Cardiac muscle cell (in vitro differentiated cells and primary cell): ENCODE results near the gene PIGX. TPM values are rescaled to one million over a fixed set of nuclear protein-coding genes. Genes with fewer than 3 reads are reported as not detected.
A peak's percentile ranks its signal among the peaks of the same experiment; 100 is the strongest.
"Not testable (repeated sequence)": the region's sequence is repeated elsewhere in the genome, so short reads cannot be mapped to it uniquely, and the experiment has no call there.

Experiments
- DNase-seq, 2 donors: peaks; one replicate each; pipeline versions ENCODE4 v3.0.0 to v3.0.0-alpha.2; 2010 to 2017; ENCODE audit warnings: low read depth in 1 of 2, low spot score in 1 of 2
- H3K27ac ChIP-seq: fragments of 200-600 bp; sonication (generic); 2 replicates; pipeline ENCODE4 v1.5.1; 2016
- H3K27me3 ChIP-seq: fragments of 200-600 bp; sonication (generic); 2 replicates; pipeline ENCODE4 v1.6.0; 2016; ENCODE audit warnings: control low read depth
- H3K36me3 ChIP-seq: fragments of 200-600 bp; sonication (generic); 2 replicates; pipeline ENCODE4 v1.5.1; 2016; ENCODE audit warnings: control low read depth
- H3K4me1 ChIP-seq: fragments of 200-600 bp; sonication (generic); 2 replicates; pipeline ENCODE4 v1.8.1; 2017; ENCODE audit warnings: low read depth, mild to moderate bottlenecking, mixed run types
- H3K4me3 ChIP-seq: fragments of 200-600 bp; sonication (generic); 2 replicates; pipeline ENCODE4 v1.5.1; 2016; ENCODE audit warnings: mild to moderate bottlenecking
- H3K9me3 ChIP-seq: fragments of 200-600 bp; sonication (generic); 2 replicates; pipeline ENCODE4 v1.5.1; 2017; ENCODE audit warnings: low read depth, mild to moderate bottlenecking, control low read depth
- polyA plus RNA-seq: library from polyadenylated mRNA; unstranded; fragments of >200 nt; fragmentation: Nextera tagmentation; extraction: Ambion mirVana; gene quantifications from 2 replicates; pipeline ENCODE4 v1.2.1, GENCODE V29; 2016
- total RNA-seq: library from RNA; depleted of rRNA; stranded (reverse); fragments of >200 nt; gene quantifications from 2 replicates; pipeline ENCODE4 v1.2.3, GENCODE V29; 2016
- TF ChIP-seq, protein P1 (sequence below): IDR thresholded peaks from 2 replicates; pipeline ENCODE4 v1.5.1; 2012; ENCODE audit warnings: low read depth, mild to moderate bottlenecking, low read length

Gene PIGX
- total and polyA plus RNA-seq, 2 experiments from 2014 or later = 21.7 to 61.2 TPM

DNA sequence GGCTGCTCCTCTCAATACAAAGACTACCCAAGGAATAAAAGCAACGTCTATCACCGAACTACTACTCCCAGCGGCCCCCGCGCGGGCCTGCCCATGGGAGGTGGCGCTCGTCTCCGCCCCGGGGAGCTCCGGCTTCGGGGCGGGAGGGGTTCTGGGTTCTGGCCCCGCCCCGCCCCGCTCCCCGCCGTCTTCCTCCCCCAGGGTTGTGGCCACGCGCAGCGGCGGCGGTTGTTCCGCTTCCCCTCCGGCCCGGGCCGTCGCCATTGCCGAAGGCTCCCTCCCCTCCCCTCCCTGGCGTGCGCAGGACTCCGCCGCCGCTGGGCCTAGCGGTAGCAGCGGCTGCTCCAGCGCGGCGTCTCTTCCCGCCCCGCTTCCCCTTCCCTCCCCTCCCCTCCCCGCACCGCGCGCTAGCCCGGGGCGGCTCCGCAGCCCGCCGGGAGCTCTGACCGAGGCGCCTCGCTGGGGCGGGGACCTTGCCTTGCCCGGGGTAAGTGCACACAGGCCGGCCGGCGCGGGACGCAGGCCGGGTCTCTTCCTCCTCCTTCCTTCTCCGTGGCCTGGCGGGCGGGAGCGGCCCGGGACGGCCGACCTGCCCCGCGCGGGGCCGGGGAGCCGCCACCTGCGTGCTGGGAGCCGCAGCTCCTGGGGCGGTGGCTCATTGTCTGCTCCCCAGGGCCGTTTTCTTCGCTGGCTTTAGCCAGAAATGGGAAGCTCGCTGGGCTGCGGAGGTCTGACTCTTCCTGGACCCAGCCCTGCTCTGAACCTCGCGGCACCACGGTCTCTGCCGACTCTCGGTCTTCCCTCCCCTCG is 27.7 kb downstream of the PIGX start, which contains the start of gene PAK2:
PAK2 (plus strand) TSS at position 187 of the 810 bp plus-strand sequence. CDS start 42,790 bp downstream, outside the sequence.
- H3K27me3 ChIP-seq = no peaks in the 10 kb centered on the region
- no peaks in the 10 kb centered on the region for H3K9me3 ChIP-seq
- DNase-seq = peak; percentile 88 to 93
- peaks cover under 1% of the 10 kb centered on the region for H3K36me3 ChIP-seq
- peak within 1 kb of the TSS; percentile 93 for H3K4me3 ChIP-seq
- H3K27ac ChIP-seq = peak within 1 kb of the TSS; percentile 98
- TF ChIP-seq, protein P1, sequence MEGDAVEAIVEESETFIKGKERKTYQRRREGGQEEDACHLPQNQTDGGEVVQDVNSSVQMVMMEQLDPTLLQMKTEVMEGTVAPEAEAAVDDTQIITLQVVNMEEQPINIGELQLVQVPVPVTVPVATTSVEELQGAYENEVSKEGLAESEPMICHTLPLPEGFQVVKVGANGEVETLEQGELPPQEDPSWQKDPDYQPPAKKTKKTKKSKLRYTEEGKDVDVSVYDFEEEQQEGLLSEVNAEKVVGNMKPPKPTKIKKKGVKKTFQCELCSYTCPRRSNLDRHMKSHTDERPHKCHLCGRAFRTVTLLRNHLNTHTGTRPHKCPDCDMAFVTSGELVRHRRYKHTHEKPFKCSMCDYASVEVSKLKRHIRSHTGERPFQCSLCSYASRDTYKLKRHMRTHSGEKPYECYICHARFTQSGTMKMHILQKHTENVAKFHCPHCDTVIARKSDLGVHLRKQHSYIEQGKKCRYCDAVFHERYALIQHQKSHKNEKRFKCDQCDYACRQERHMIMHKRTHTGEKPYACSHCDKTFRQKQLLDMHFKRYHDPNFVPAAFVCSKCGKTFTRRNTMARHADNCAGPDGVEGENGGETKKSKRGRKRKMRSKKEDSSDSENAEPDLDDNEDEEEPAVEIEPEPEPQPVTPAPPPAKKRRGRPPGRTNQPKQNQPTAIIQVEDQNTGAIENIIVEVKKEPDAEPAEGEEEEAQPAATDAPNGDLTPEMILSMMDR = no peak
- H3K4me1 ChIP-seq = no peaks in the 10 kb centered on the region

DNA sequence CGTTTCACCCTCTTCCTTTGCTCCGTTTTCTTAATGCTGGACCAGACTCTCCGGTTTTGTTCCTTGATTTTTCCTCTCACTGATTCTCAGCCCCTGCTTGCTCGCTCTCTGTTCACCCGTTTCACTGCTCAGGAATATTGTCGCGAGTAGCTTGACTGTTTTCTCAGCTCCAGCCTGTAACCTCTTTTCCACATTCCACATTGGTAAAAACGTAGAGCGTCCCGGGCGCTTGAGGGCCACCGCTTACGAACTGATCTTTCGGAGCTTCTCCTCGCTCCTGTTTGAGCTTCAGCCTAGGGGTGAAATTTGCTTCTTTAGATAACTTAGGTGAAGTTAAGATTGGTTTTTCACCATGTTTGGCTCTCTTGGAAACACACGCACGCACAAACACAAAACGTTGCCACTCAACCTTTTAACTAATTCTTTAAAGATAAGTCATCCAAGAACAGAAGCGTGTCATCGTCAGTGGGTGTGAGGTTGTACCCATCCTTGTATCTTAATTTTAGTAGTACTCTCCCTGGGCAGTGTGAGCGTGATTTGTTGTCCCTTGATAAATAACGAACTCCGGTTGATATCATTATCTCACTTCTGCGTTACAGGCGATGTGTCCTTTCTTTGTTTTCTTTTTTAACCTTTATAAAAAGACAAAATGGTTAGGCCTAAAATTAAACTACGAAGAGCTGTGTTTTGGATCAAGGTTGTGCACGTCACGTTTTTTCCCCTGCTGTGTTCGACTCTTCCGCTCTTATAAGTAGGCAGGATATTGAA is 28.5 kb downstream of the PIGX start:
- Histone ChIP-seq H3K4me1 (no peaks in the 10 kb centered on the region), H3K36me3 (no peaks in the 10 kb centered on the region), H3K27me3 (no peaks in the 10 kb centered on the region), H3K27ac (peak overlapping the region; percentile 98), H3K4me3 (peak overlapping the region; percentile 93), H3K9me3 (no peaks in the 10 kb centered on the region)
- DNase-seq = peak; percentile 66 to 72
- TF ChIP-seq, protein P1 = no peak

DNA sequence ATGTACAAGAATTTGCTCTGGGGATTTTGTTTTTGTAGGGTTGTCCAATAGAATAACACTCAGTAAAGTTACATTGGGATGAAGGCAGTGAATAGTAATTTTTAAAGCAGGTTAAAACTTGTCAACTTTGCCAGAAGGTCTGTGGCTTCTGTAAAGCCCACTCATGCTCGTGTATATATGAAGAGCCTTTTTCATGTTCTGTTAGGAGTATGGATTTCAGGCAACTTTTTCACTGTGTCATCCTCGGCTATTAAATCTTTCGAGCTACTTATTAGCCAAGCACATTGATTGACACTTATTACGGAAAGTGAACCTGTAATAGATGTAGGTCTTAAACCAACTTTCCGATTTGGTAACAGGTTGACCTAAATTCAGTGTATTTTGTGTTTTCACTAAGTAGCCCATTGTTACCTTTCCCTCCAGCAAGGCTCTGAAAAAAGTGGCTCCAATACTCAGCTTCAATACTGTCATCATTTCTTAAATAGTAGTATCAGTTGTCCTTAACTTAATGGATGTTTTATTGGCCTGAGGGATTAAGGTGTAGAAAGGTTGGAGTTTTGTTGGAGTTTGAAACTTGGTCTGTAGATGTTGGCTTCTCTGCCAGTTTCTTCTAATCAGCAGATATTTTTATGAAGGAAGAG is 29.2 kb downstream of the PIGX start:
- Histone ChIP-seq H3K4me3 (peak overlapping the region; percentile 93), H3K4me1 (no peaks in the 10 kb centered on the region), H3K36me3 (no peaks in the 10 kb centered on the region), H3K27ac (peak overlapping the region; percentile 98), H3K27me3 (no peaks in the 10 kb centered on the region), H3K9me3 (no peaks in the 10 kb centered on the region)
- TF ChIP-seq, protein P1 = no peak
- DNase-seq = no peak

DNA sequence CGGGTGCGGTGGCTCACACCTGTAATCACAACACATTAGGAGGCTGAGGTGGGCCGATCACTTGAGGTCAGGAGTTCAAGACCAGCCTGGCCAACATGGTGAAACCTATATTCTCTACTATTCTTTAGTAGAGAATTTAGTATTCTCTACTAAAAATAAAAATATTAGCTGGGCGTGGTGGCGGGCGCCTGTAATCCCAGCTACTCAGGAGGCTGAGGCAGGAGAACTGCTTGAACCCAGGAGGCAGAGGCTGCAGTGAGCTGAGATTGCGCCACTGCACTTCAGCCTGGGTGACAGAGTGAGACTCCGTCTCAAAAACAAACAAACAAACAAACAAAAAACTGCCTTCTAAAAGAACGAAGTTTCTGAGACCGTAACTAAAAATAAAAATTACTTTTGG is 31.4 kb downstream of the PIGX start:
- H3K9me3 ChIP-seq, DNase-seq, H3K27me3 ChIP-seq, H3K36me3 ChIP-seq, H3K27ac ChIP-seq, H3K4me3 ChIP-seq, H3K4me1 ChIP-seq: not testable (repeated sequence)

DNA sequence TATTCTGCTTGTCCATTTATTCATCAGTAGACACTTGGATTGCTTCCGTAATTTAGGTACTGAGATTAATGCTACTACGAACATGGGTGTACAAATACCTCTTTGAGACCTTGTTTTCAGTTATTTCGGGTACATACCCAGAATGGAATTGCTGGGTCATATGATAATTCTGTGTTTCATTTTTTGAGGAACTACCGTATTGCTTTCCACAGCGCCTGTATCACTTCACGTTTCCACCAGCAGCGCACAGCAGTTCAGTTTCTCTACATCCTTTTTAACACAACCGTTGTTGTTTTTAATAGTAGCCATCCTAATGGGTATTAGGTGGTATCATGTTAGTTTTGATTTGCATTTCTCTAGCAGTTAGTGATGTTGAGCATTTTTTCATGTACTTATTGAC is 36.9 kb downstream of the PIGX start:
- Histone ChIP-seq H3K4me3 (no peak overlapping the region), H3K36me3 (peaks cover 4% of the 10 kb centered on the region), H3K27me3 (no peaks in the 10 kb centered on the region), H3K4me1 (no peaks in the 10 kb centered on the region), H3K9me3 (no peaks in the 10 kb centered on the region), H3K27ac (no peak overlapping the region)
- DNase-seq = no peak
- TF ChIP-seq, protein P1 = no peak
